HEK293T (cell line): Measurements from ENCODE around the gene OR5P2.

Source experiments
- CTCF ChIA-PET: fragments of 350-600 bp; formaldehyde crosslinking; extraction: SDS; loops from one replicate; lab custom pipeline; 2021; ENCODE audit warnings: antibody characterized with exemption, inconsistent platforms; lab: Yijun Ruan, JAX
- POLR2A ChIA-PET: fragments of 350-600 bp; formaldehyde crosslinking; extraction: SDS; loops from one replicate; lab custom pipeline; 2020; ENCODE audit warnings: antibody characterized with exemption, inconsistent platforms; lab: Yijun Ruan, JAX
- DNase-seq: peaks from one replicate; pipeline ENCODE4 v3.0.0; 2012; ENCODE audit warnings: mixed read lengths; ENCODE audit errors: extremely low spot score
- ARNT ChIP-seq: fragments of 450-650 bp; IDR thresholded peaks from 2 replicates; pipeline ENCODE4 v1.6.1; 2017; ENCODE audit warnings: mild to moderate bottlenecking
- BHLHE40 ChIP-seq: fragments of 450-650 bp; IDR thresholded peaks from 2 replicates; pipeline ENCODE4 v1.6.1; 2016; ENCODE audit warnings: mild to moderate bottlenecking, moderate library complexity, borderline replicate concordance
- CTBP1 ChIP-seq: fragments of 450-650 bp; IDR thresholded peaks from 2 replicates; pipeline ENCODE4 v1.6.1; 2016; ENCODE audit warnings: borderline replicate concordance
- ELF4 ChIP-seq: fragments of 450-650 bp; IDR thresholded peaks from 2 replicates; pipeline ENCODE4 v1.6.1; 2017; ENCODE audit warnings: antibody characterized with exemption
- FOXA1 ChIP-seq: fragments of 450-650 bp; IDR thresholded peaks from 2 replicates; pipeline ENCODE4 v1.6.1; 2016; ENCODE audit warnings: mild to moderate bottlenecking
- FOXK2 ChIP-seq: fragments of 450-650 bp; IDR thresholded peaks from 2 replicates; pipeline ENCODE4 v1.6.1; 2016; ENCODE audit warnings: mild to moderate bottlenecking
- FOXM1 ChIP-seq: fragments of 450-650 bp; IDR thresholded peaks from 2 replicates; pipeline ENCODE4 v1.6.1; 2017; ENCODE audit warnings: mild to moderate bottlenecking, borderline replicate concordance
- HDGF ChIP-seq: fragments of 450-650 bp; IDR thresholded peaks from 2 replicates; pipeline ENCODE4 v1.6.1; 2017; ENCODE audit warnings: antibody characterized with exemption, borderline replicate concordance
- L3MBTL2 ChIP-seq: fragments of 450-650 bp; conservative IDR thresholded peaks from 2 replicates; pipeline ENCODE4 v1.6.1; 2016; ENCODE audit warnings: mild to moderate bottlenecking
- LEF1 ChIP-seq: fragments of 450-650 bp; IDR thresholded peaks from 2 replicates; pipeline ENCODE4 v1.6.1; 2017; ENCODE audit warnings: mild to moderate bottlenecking, borderline replicate concordance
- NFRKB ChIP-seq: fragments of 450-650 bp; IDR thresholded peaks from 2 replicates; pipeline ENCODE4 v1.6.1; 2016; ENCODE audit warnings: mild to moderate bottlenecking, moderate library complexity
- SP1 ChIP-seq: fragments of 450-650 bp; IDR thresholded peaks from 2 replicates; pipeline ENCODE4 v1.6.1; 2017
- SUZ12 ChIP-seq: fragments of 450-650 bp; IDR thresholded peaks from 2 replicates; pipeline ENCODE4 v1.6.1; 2016; ENCODE audit warnings: mild to moderate bottlenecking
- TARDBP ChIP-seq: fragments of 450-650 bp; IDR thresholded peaks from 2 replicates; pipeline ENCODE4 v1.6.1; 2016
- ZNF384 ChIP-seq: fragments of 450-650 bp; IDR thresholded peaks from 2 replicates; pipeline ENCODE4 v1.6.1; 2016
- TF ChIP-seq, protein P1 (sequence below): fragments of 450-650 bp; IDR thresholded peaks from 2 replicates; pipeline ENCODE4 v1.6.1; 2016

OR5P2 gene

DNA sequence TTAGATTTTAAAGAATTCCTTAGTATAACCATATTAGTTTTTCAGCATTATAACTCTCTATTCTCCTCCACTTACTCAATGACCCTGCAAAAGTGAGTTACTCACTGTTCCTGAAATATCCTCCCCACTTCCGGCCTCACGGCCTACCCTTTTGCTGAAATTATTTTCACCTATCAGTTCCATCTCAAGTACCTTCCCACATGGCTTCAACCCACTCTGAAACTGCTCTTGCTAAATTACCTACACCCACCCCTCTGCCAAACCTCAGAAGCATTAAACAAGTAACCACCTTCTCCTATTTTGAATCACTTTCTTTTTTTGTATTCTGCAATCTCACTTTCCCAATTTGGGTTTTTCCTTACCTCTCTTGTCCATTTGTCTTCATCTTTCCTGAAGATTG lies 37.7 kb downstream of the OR5P2 start:
- TF ChIP-seq ELF4 = no peak
- TF ChIP-seq HDGF = no peak
- TF ChIP-seq NFRKB = no peak
- TF ChIP-seq ARNT = no peak
- TF ChIP-seq, protein P1, sequence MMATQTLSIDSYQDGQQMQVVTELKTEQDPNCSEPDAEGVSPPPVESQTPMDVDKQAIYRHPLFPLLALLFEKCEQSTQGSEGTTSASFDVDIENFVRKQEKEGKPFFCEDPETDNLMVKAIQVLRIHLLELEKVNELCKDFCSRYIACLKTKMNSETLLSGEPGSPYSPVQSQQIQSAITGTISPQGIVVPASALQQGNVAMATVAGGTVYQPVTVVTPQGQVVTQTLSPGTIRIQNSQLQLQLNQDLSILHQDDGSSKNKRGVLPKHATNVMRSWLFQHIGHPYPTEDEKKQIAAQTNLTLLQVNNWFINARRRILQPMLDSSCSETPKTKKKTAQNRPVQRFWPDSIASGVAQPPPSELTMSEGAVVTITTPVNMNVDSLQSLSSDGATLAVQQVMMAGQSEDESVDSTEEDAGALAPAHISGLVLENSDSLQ = no peak
- no peak for TF ChIP-seq FOXK2
- no peak for TF ChIP-seq LEF1
- no peak for TF ChIP-seq FOXA1
- no peak for TF ChIP-seq ZNF384
- TF ChIP-seq BHLHE40 = no peak
- TF ChIP-seq TARDBP = no peak
- TF ChIP-seq SUZ12 = no peak
- no peak for TF ChIP-seq L3MBTL2
- TF ChIP-seq SP1 = no peak
- TF ChIP-seq FOXM1 = no peak
- TF ChIP-seq CTBP1 = no peak
- ChIA-PET POLR2A (no interaction called here), CTCF (no interaction called here)
- no peak for DNase-seq

DNA sequence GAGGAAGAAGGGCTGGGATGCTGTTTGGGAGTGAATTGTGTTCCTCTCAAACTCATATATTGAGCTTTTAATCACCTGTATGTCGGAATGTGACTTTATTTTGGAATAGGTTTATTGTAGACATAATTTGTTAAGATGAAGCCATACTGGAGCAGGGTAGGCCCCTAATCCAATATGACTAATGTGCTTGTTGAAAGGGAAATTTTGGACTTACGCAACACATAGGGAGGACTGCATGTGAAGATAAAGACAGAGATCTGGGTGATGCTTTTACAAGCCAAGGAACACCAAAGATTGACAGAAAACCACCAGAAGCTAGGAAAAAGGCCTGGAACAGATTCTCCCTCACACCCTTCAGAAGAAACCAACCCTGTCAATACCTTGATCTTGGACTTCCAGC lies 47.3 kb downstream of the OR5P2 start:
- POLR2A ChIA-PET = no interaction called here
- CTCF ChIA-PET = no interaction called here
- TF ChIP-seq BHLHE40 (no peak), L3MBTL2 (no peak), ZNF384 (no peak), HDGF (no peak), SUZ12 (no peak), TARDBP (no peak), FOXA1 (no peak), FOXK2 (no peak), FOXM1 (no peak), SP1 (no peak), CTBP1 (no peak), LEF1 (no peak), ELF4 (no peak), ARNT (no peak), NFRKB (no peak)
- TF ChIP-seq, protein P1 = no peak
- DNase-seq = no peak
